ENCODE data around the gene AVP. TPM values are rescaled to one million over a fixed set of nuclear protein-coding genes. Genes with fewer than 3 reads are reported as not detected.
"Not testable (repeated sequence)": the region's sequence is repeated elsewhere in the genome, so short reads cannot be mapped to it uniquely, and the experiment has no call there.

AVP gene
- total and polyA plus RNA-seq, 8 donors = not detected

GRCh38 chr20:3129094-3129493, 44.6 kb upstream of the AVP start:
- no peak for DNase-seq
- intact Hi-C loops (cut with DNase I; ENCODE audit: low total_unique reads) = no loop called here
- no peak overlapping the region for H3K4me3 ChIP-seq
- peaks cover 0 to 16% (median 7%) of the 10 kb centered on the region in 4 donors for H3K9me3 ChIP-seq
- H3K27me3 ChIP-seq = no peaks in the 10 kb centered on the region
- H3K36me3 ChIP-seq = peaks cover 0 to 12% (median 9%) of the 10 kb centered on the region in 4 donors
- TF ChIP-seq POLR2AphosphoS5 (IDR thresholded peaks at IDR 0.05) (no peak), CTCF (IDR thresholded peaks at IDR 0.05) (no peak), POLR2A (IDR thresholded peaks at IDR 0.05) (no peak), EP300 (IDR thresholded peaks at IDR 0.05) (no peak)
- no peak overlapping the region for H3K27ac ChIP-seq
- peaks cover 0 to 33% (median 2%) of the 10 kb centered on the region in 4 donors for H3K4me1 ChIP-seq
- WGBS, 5 donors = 76 to 81% (median 78%) methylated on average over 4 of the region's 4 CpGs

- H3K27ac ChIP-seq = no peak overlapping the region
- H3K27me3 ChIP-seq = no peaks in the 10 kb centered on the region
- peaks cover 0 to 26% (median 2%) of the 10 kb centered on the region in 4 donors for H3K4me1 ChIP-seq
- TF ChIP-seq EP300 (IDR thresholded peaks at IDR 0.05) (no peak), CTCF (IDR thresholded peaks at IDR 0.05) (no peak), POLR2A (IDR thresholded peaks at IDR 0.05) (no peak), POLR2AphosphoS5 (IDR thresholded peaks at IDR 0.05) (no peak)
- no peak for DNase-seq
- intact Hi-C loops (cut with DNase I; ENCODE audit: low total_unique reads) = no loop called here
- H3K4me3 ChIP-seq = no peak overlapping the region
- H3K9me3 ChIP-seq = peaks cover 0 to 16% (median 7%) of the 10 kb centered on the region in 4 donors
- H3K36me3 ChIP-seq = peaks cover 0 to 12% (median 9%) of the 10 kb centered on the region in 4 donors
- 65 to 77% (median 72%) methylated on average over 8 of the region's 8 CpGs for WGBS, 5 donors
Measured at GRCh38 chr20:3128275-3128984, 43.9 kb upstream of the AVP start.

- intact Hi-C loops (cut with DNase I; ENCODE audit: low total_unique reads) = no loop called here
- no peak for DNase-seq
- peaks cover 0 to 21% (median 2%) of the 10 kb centered on the region in 4 donors for H3K4me1 ChIP-seq
- H3K9me3 ChIP-seq = peaks cover 0 to 16% (median 7%) of the 10 kb centered on the region in 4 donors
- WGBS, 5 donors = 90 to 100% (median 94%) methylated on average over 1 of the region's 1 CpG
- no peak overlapping the region for H3K27ac ChIP-seq
- H3K4me3 ChIP-seq = no peak overlapping the region
- peaks cover 8 to 29% (median 26%) of the 10 kb centered on the region in 4 donors for H3K36me3 ChIP-seq
- TF ChIP-seq CTCF (IDR thresholded peaks at IDR 0.05) = no peak
- TF ChIP-seq POLR2A (IDR thresholded peaks at IDR 0.05) = no peak
- TF ChIP-seq POLR2AphosphoS5 (IDR thresholded peaks at IDR 0.05) = no peak
- no peak for TF ChIP-seq EP300 (IDR thresholded peaks at IDR 0.05)
- H3K27me3 ChIP-seq = no peaks in the 10 kb centered on the region
Measured at GRCh38 chr20:3126527-3126859, 42.0 kb upstream of the AVP start.

- H3K4me3 ChIP-seq; H3K27me3 ChIP-seq; H3K27ac ChIP-seq; DNase-seq; intact Hi-C loops (cut with DNase I; ENCODE audit: low total_unique reads): not testable (repeated sequence)
- H3K4me1 ChIP-seq = peaks cover 0 to 21% (median 2%) of the 10 kb centered on the region in 4 donors
- H3K9me3 ChIP-seq = peaks cover 0 to 16% (median 7%) of the 10 kb centered on the region in 4 donors
- H3K36me3 ChIP-seq = peaks cover 12 to 34% (median 32%) of the 10 kb centered on the region in 4 donors
- 85 to 94% (median 93%) methylated on average over 17 to 25 of the region's 25 CpGs for WGBS, 5 donors
Measured at GRCh38 chr20:3125776-3126526, 41.4 kb upstream of the AVP start.

- intact Hi-C loops (cut with DNase I; ENCODE audit: low total_unique reads); DNase-seq; H3K27ac ChIP-seq; H3K4me3 ChIP-seq; H3K27me3 ChIP-seq: not testable (repeated sequence)
- H3K9me3 ChIP-seq = peaks cover 0 to 16% (median 7%) of the 10 kb centered on the region in 4 donors
- peaks cover 0 to 21% (median 2%) of the 10 kb centered on the region in 4 donors for H3K4me1 ChIP-seq
- 90 to 98% (median 97%) methylated on average over 19 to 41 of the region's 41 CpGs for WGBS, 5 donors
- peaks cover 15 to 44% (median 41%) of the 10 kb centered on the region in 4 donors for H3K36me3 ChIP-seq
Measured at GRCh38 chr20:3124773-3125560, 40.4 kb upstream of the AVP start.

- intact Hi-C loops (cut with DNase I; ENCODE audit: low total_unique reads) = not testable (repeated sequence)
- WGBS, 5 donors = 97 to 98% (median 97%) methylated on average over 14 to 18 of the region's 18 CpGs
Measured at GRCh38 chr20:3124163-3124562, 39.6 kb upstream of the AVP start.

More at GRCh38 chr20:3124163-3124562, 39.6 kb upstream of the AVP start:
- Histone ChIP-seq H3K4me1 (peaks cover 0 to 20% (median 2%) of the 10 kb centered on the region in 4 donors), H3K36me3 (peaks cover 15 to 52% (median 49%) of the 10 kb centered on the region in 4 donors), H3K9me3 (peaks cover 0 to 16% (median 7%) of the 10 kb centered on the region in 4 donors)
- not testable (repeated sequence) for H3K27me3 ChIP-seq, DNase-seq, H3K27ac ChIP-seq, H3K4me3 ChIP-seq

All from stomach (tissue), 9 donors.